ENCODE measurements around the gene KCNS1.
A peak's percentile ranks its signal among the peaks of the same experiment; 100 is the strongest.

The KCNS1 gene

GRCh38 chr20:45113865-45114264 is 12.9 kb upstream of the KCNS1 start:
- Histone ChIP-seq H3K27me3 (ENCODE audit: control insufficient read depth, insufficient read depth, low read length) (no peaks in the 10 kb centered on the region), H2AFZ (no peak overlapping the region)

GRCh38 chr20:45112754-45113153 is 11.8 kb upstream of the KCNS1 start:
- H3K4me1 ChIP-seq, result no peaks in the 10 kb centered on the region
- no peak overlapping the region for H3K9ac ChIP-seq
- no peak overlapping the region for H3K4me3 ChIP-seq (ENCODE audit: low read depth, low read length)
- no peaks in the 10 kb centered on the region for H3K27me3 ChIP-seq (ENCODE audit: control insufficient read depth, insufficient read depth, low read length)
- no peaks in the 10 kb centered on the region for H3K79me2 ChIP-seq
- no peaks in the 10 kb centered on the region for H3K36me3 ChIP-seq (ENCODE audit: control insufficient read depth, insufficient read depth, low read length)
- H3K9me3 ChIP-seq (ENCODE audit: control insufficient read depth, low read length), result no peaks in the 10 kb centered on the region
- no peak overlapping the region for H3K27ac ChIP-seq
- no peak overlapping the region for H3K4me2 ChIP-seq (ENCODE audit: low read length)
- no peak overlapping the region for H2AFZ ChIP-seq
- TF ChIP-seq CTCF (IDR thresholded peaks at IDR 0.05), result no peak

More at GRCh38 chr20:45113865-45114264, 12.9 kb upstream of the KCNS1 start:
- Histone ChIP-seq H3K4me1 (no peaks in the 10 kb centered on the region), H3K9ac (no peak overlapping the region), H3K36me3 (ENCODE audit: control insufficient read depth, insufficient read depth, low read length) (no peaks in the 10 kb centered on the region), H3K27ac (no peak overlapping the region), H3K4me2 (ENCODE audit: low read length) (no peak overlapping the region), H3K79me2 (no peaks in the 10 kb centered on the region), H3K4me3 (ENCODE audit: low read depth, low read length) (no peak overlapping the region), H3K9me3 (ENCODE audit: control insufficient read depth, low read length) (no peaks in the 10 kb centered on the region)
- TF ChIP-seq CTCF (IDR thresholded peaks at IDR 0.05), result no peak

GRCh38 chr20:45111799-45112471 is 11.0 kb upstream of the KCNS1 start:
- no peaks in the 10 kb centered on the region for H3K4me1 ChIP-seq
- H3K27me3 ChIP-seq (ENCODE audit: control insufficient read depth, insufficient read depth, low read length), result no peaks in the 10 kb centered on the region
- TF ChIP-seq CTCF (IDR thresholded peaks at IDR 0.05), result peak; percentile 37
- no peak overlapping the region for H3K27ac ChIP-seq
- H2AFZ ChIP-seq, result no peak overlapping the region
- H3K4me2 ChIP-seq (ENCODE audit: low read length), result no peak overlapping the region
- H3K4me3 ChIP-seq (ENCODE audit: low read depth, low read length), result no peak overlapping the region
- H3K79me2 ChIP-seq, result no peaks in the 10 kb centered on the region
- no peak overlapping the region for H3K9ac ChIP-seq
- H3K9me3 ChIP-seq (ENCODE audit: control insufficient read depth, low read length), result no peaks in the 10 kb centered on the region
- H3K36me3 ChIP-seq (ENCODE audit: control insufficient read depth, insufficient read depth, low read length), result no peaks in the 10 kb centered on the region

- Histone ChIP-seq H3K36me3 (ENCODE audit: control insufficient read depth, insufficient read depth, low read length) (no peaks in the 10 kb centered on the region), H2AFZ (no peak overlapping the region), H3K4me2 (ENCODE audit: low read length) (no peak overlapping the region), H3K79me2 (no peaks in the 10 kb centered on the region), H3K9ac (no peak overlapping the region), H3K27me3 (ENCODE audit: control insufficient read depth, insufficient read depth, low read length) (no peaks in the 10 kb centered on the region), H3K4me1 (no peaks in the 10 kb centered on the region), H3K27ac (no peak overlapping the region), H3K9me3 (ENCODE audit: control insufficient read depth, low read length) (no peaks in the 10 kb centered on the region), H3K4me3 (ENCODE audit: low read depth, low read length) (no peak overlapping the region)
- no peak for TF ChIP-seq CTCF (IDR thresholded peaks at IDR 0.05)
Observed at GRCh38 chr20:45111285-45111684, 10.4 kb upstream of the KCNS1 start.

GRCh38 chr20:45110301-45110700 is 9.4 kb upstream of the KCNS1 start:
- Histone ChIP-seq H3K9me3 (ENCODE audit: control insufficient read depth, low read length) (no peaks in the 10 kb centered on the region), H3K4me2 (ENCODE audit: low read length) (no peak overlapping the region), H3K9ac (no peak overlapping the region), H3K36me3 (ENCODE audit: control insufficient read depth, insufficient read depth, low read length) (no peaks in the 10 kb centered on the region), H2AFZ (no peak overlapping the region), H3K27me3 (ENCODE audit: control insufficient read depth, insufficient read depth, low read length) (no peaks in the 10 kb centered on the region), H3K4me3 (ENCODE audit: low read depth, low read length) (no peak overlapping the region), H3K27ac (no peak overlapping the region), H3K79me2 (no peaks in the 10 kb centered on the region), H3K4me1 (no peaks in the 10 kb centered on the region)
- TF ChIP-seq CTCF (IDR thresholded peaks at IDR 0.05), result no peak

Measured in parathyroid adenoma (tissue), 2 donors.